NCI-H2196 treated with DMSO at 0.1 percent for 48 hours (cell line): ENCODE measurements around the gene REXO5.
"Not testable (repeated sequence)": the region's sequence is repeated elsewhere in the genome, so short reads cannot be mapped to it uniquely, and the experiment has no call there.

Experiments used
- DNase-seq: peaks from one replicate; lab custom pipeline; 2025; ENCODE audit not compliant: unreplicated experiment; lab: John Stamatoyannopoulos, UW

The REXO5 gene

GRCh38 chr16:20801278-20801677 is 5.0 kb upstream of the REXO5 start:
- DNase-seq = no peak

DNA sequence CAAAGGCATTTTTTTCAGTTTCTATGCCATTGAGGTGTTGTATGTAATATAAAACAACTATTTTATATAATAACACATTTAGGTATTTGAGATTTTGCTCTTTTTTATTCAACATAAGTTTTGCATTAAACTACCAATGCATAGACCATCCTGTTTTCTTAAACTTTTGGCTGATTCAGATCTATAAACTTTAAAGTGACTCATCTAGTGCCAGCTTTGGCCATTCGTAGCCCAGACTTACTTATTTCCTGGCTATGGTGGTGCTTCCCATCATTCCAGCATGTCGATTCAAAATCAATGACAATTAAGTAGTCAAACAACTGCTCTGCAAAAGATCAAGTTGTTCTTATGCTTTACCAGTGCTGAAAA is 3.2 kb upstream of the REXO5 start:
- DNase-seq = no peak

DNA sequence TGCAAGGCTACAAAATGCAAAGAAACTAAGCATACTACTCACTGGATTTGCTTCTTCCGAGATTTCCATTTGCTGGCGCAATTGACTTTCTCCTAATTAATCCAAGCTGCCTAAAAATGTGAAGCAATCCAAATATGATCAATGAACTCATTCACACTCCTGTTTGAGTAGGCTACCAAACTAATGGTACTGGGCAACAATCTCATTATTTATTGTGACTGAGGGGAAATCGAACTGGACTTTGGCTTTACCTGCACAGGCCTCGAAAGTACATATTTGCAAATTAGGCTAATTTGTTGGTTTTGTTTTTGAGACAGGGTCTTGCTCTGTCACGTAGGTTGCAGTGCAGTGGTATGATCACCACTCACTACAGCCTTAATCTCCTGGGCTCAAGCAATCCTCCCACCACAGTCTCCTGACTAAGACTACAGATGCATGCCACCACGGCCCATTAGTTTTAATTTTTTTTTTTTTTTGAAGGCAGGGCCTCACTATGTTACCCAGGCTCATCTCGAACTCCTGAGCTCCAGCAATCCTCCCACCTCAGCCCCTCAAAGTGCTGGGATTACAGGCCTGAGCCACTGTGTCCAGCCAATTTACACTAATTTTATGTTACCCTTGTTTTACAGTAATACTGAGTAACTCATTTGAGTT is 2.6 kb upstream of the REXO5 start:
- DNase-seq = no peak

DNA sequence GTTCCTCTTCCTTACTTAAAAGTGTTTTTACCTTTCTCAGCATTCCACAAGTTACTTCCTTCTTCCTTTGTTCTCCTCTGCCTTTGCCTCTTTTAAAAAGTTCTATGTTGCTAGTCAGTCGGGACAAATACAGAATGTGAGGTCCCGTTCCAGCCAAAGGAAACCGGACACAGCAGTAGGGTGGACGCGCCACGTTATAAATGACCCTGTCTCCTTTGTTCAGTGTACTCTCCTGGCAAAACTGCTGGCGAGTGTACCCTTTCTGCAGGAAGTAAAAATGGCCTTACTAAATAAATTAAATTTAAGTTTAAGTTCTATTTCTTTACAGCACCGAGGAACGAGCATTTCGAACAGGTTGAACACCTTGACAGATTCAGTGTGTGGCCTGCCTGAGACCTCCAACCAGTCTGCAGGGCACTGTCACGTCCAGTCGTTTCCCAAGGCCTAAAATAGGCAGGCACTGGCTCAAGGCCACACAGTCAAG is 601 bp upstream of the REXO5 start:
- not testable (repeated sequence) for DNase-seq

DNA sequence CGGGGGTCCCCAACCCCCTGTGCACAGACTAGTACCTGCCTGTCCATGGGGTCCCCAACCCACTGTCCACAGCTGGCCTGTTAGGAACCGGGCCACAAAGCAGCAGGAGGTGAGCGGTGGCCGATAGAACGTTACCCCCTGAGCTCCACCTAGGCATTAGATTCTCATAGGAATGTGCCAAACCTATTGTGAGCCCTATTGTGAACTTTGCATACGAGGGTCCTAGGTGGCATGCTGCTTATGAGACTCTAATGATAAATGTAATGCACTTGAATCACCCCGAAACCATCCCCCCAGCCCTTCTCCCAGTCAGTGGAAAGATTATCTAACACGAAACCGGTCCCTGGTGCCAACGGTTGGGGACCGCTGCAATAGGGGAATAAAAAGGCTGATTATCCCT is 1.5 kb downstream of the REXO5 start:
- no peak for DNase-seq

DNA sequence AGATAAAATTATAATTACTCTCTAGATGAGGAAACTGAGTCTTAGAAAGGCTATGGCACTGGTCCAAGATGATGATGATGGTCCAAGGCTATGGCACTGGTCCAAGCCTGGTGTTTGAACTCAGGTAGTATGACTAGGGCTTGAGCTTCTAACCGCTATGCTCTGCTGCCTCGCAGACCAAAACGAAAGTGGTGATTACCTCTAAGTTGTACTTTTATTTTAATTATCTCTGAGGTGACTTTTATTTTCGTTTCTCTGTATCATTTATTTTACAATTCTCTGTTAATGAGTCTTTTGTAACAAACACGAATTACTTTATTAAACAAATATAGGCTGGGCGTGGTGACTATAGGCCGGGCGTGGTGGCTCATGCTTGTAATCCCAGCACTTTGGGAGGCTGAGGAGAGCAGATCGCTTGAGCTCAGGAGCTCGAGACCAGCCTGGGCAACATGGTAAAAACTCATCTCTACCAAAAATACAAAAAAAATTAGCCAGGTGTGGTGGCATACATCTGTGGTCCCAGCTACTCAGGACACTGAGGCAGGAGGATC is 5.6 kb downstream of the REXO5 start:
- no peak for DNase-seq

DNA sequence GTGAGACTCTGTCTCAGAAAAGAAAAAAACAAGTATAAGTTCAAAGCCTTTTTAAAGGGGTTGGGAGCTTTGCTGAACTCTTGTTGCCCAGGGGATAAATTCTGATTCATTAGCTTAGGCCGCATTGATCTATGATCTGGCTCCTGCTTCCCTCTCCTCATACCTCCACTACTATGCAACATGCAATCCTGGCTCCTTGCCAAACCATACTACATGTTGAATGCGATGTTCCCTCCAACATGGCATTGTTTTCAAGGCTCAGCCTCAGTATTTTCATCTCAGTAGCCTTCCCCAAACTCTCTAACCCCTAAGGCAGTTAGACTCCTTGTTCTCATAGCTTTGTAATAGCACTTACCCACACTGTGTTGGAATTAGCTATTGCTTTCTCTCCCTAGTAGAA is 6.2 kb downstream of the REXO5 start:
- DNase-seq = no peak

DNA sequence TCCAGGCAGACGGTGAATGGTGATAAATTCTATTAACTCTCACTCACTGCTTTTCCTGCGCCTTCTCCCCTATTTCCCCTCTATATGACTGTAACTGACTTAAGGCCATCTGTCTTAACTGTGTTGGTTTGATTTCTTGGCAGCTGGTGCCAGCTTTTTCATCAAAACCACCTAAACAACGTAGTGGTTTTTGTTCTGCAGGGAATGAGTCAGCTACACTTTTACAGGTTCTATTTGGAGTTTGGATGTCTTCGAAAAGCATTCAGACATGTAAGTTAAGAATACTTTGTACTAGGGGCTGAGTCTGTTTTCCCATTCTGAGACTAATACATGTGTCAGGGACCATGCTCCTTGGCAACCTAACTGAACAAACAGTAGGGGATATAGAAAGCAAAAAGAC is 8.5 kb downstream of the REXO5 start:
- no peak for DNase-seq

DNA sequence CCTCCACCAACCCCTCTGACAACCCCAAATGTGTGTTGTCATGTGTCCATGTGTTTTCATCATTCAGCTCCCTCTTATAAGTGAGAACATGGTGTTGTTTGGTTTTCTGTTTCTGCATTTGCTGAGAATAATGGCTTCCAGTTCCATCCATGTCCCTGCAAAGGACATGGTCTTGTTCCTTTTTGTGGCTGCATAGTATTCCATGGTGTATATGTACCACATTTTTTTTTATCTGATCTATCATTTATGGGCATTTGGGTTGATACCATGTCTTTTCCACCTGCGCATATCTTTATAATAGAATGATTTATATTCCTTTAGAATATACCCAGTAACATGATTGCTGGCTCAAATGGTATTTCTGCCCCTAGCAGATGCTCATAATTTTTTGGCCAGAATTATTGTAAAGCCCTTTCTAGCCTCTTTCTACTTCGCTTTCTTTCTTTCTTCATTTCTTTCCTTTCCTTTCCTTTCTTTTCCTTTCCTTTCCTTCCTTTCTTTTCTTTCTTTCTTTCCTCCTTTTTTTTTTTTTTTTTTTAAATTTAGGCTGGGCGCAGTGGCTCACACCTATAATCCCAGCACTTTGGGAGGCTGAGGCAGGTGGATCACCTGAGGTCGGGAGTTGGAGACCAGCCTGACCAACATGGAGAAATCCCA is 12.7 kb downstream of the REXO5 start:
- no peak for DNase-seq

DNA sequence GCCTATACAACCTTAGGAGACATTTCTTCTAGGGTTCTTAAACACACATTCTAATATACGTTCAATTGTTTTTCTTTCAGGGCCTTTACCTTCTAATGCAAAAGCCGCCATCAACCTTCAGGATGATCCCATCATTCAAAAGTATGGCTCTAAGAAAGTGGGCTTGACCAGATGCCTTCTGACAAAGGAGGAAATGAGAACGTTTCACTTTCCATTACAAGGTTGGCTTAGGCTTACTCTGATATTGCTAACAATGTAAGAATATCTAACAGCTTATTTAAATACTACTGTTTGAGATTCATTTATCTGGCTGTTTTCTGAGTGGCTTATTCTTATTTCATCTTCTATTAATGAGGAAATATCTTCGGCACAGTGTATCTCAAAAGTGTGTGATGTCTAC is 15.4 kb downstream of the REXO5 start:
- no peak for DNase-seq

DNA sequence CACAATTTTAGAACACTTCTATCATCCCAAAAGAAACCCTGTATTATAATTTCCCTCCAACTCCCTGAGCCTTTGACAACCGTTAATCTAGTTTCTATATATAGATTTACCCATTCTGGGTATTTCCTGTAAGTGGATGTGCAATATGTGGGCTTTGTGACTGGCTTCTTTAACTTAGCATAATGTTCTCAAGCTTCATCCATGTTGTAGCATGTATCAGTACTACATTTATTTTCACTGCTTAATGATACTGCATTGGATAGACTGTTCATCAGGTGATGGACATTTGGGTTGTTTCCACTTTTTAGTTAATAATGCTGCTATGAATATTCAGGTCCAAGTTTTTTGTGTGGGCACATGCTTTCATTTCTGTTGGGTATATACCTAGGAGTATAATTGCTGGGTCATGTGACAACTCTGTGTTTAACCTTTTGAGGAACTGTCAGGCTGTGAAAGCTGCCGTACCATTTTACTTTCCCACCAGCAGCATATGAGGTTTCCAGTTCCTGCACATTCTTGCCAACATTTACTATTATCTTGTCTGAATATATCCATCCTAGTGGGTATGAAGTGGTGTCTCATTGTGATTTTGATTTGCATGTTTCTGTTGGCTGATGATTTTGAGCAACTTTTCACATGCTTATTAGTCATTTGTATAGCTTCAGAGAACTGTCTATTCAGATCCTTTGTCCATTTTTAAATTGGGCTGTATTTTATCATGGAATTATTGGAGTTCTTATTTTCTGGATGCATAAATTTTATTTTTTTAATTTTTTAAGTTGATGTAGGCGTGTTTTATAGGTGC is 16.4 kb downstream of the REXO5 start:
- no peak for DNase-seq

- DNase-seq = no peak
These were observed 19.8 kb downstream of the REXO5 start for GRCh38 chr16:20826039-20826566.

GRCh38 chr16:20829536-20829935 is 23.2 kb downstream of the REXO5 start:
- no peak for DNase-seq

GRCh38 chr16:20830372-20830771 is 24.0 kb downstream of the REXO5 start:
- DNase-seq = no peak

DNA sequence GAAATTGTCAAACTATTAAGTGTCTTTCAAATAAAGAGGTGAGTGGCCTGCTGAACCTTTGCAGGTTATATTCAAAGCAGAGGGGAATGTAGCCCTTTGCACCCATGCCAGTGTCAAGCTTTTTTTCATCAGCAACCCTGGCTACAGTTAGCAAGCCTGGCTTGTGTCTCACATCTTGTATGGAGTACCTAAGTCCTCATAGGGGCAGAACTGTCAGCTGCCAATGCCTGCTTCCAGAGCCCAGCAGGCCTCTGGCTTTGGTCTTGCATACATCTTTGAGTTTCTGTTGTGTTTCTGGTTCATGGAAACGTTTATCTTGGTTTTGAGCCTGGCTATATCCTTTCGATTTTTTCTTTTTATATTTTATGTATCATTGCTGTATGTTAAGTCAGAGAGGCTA is 26.8 kb downstream of the REXO5 start:
- no peak for DNase-seq

DNA sequence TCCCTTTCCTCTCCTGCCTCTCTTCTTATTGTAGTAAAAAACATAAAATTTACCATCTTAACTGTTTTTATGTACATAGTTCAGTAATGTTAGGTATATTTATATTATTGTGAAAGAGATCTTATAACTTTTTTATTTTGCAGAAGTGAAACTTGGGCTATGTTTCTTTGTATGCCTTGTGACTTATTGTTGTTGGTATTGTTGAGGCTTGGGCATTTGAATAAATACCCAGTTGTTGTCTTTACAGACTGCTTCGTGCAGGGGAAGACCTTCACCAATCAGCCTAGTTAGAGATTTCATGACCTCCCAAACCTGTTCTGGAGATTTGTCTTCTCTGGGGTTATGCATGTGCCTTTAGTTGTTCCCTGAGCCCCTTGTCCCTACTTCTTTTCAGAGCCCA is 31.9 kb downstream of the REXO5 start:
- no peak for DNase-seq

- DNase-seq = no peak
These were observed 33.2 kb downstream of the REXO5 start for GRCh38 chr16:20839504-20839903.

GRCh38 chr16:20844054-20844453 is 37.7 kb downstream of the REXO5 start:
- DNase-seq = no peak

DNA sequence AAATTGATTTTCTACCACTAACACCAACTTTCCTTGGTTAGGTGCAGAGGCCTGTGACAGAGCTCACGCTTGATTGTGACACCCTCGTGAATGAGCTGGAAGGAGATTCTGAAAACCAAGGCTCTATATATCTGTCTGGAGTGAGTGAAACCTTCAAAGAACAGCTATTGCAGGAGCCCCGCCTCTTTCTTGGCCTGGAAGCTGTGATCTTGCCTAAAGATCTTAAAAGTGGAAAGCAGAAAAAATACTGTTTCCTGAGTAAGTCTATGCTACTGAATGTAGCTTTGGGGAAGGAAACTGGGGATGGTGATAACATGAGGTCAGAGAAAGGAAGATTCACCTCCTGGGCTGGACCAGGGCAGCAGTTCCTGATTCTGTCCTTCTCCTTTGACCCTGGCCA is 38.3 kb downstream of the REXO5 start:
- DNase-seq = no peak

DNA sequence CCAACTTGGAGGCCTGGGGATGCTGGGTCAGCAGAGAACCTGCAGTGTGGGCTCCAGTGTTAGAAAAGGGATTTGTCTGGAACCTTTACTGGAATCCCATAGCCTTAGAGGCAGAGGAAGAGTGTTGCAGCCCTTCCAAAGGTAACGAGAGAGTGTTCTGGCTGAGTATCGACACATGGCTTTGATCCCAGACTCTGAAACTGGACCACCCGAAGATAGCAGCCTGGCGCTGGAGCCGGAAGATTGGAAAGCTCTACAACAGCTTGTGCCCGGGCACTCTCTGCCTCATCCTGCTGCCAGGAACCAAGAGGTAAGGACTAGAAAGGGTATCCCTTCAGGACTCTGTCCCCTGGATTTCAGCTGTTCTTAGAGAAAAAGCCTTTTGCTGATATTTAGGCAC is 39.7 kb downstream of the REXO5 start:
- no peak for DNase-seq

DNA sequence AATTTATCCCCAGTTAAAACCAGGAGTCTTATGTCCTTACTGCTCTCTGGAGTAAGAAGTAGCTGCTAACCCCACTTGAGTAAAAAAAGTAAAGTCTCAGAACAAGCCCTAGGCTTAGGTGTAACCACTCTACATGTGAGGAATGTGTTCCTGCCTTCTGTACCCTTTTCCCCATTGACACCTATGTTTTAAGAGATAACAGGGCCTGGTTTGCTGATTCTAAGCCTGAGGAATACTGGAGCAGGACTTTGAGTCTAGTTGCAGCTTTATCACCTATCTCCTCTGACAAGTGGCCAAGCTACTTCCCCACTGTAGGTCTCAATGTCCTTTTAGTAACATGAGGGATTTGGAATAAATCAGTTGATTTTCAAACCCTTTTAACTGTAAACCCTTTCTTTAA is 40.2 kb downstream of the REXO5 start:
- DNase-seq = no peak

DNA sequence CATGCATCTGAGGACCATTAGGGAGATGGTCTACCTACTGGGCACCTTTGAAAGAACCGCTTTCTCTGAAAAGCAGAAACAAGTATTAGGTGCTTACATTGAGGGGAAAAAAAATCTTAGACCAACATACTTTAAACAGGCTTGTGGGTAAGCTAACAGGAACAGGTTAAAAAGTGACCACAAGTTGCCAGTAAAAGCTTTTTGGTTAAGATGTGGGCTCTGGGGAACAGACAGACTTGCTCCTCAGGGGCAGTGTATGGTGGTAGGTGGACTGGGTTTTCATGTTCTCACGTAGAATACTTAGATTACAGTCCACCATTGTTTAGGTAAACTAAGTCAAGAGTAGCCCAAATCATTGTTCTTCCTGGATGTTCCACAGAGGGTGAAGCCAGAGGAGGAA is 41.2 kb downstream of the REXO5 start:
- no peak for DNase-seq
